Measurements from ENCODE around the gene FRMD6. TPM values are rescaled to one million over a fixed set of nuclear protein-coding genes. Genes with fewer than 3 reads are reported as not detected.

FRMD6 gene
- polyA plus RNA-seq, 4 donors, result 0.45 to 6.2 (median 3.2) TPM

- no peaks in the 10 kb centered on the region for H3K4me1 ChIP-seq (ENCODE audit: control insufficient read depth in 3 of 3, insufficient read depth in 2 of 3, low read depth in 1 of 3, low read length in 2 of 3)
- H3K4me3 ChIP-seq (ENCODE audit: low read depth in 1 of 3, low read length in 3 of 3), result no peak overlapping the region
- H3K9me3 ChIP-seq (ENCODE audit: control insufficient read depth in 2 of 2, insufficient read depth in 1 of 2, low read depth in 1 of 2, low read length in 1 of 2), result no peaks in the 10 kb centered on the region
- no peaks in the 10 kb centered on the region for H3K27me3 ChIP-seq (ENCODE audit: control insufficient read depth in 3 of 3, insufficient read depth in 3 of 3, low read length in 3 of 3)
- WGBS, 3 donors, result 31 to 58% (median 57%) methylated on average over 7 of the region's 7 CpGs
- DNase-seq (peak in 1 of 2 donors; percentile 30), FAIRE-seq (no peak)
- no peak overlapping the region for H3K27ac ChIP-seq (ENCODE audit: low read depth in 1 of 3, low read length in 2 of 3)
- no peaks in the 10 kb centered on the region for H3K36me3 ChIP-seq (ENCODE audit: control insufficient read depth in 3 of 3, insufficient read depth in 2 of 3, low read depth in 1 of 3, low read length in 3 of 3)
Measured at GRCh38 chr14:51638071-51638944, 13.4 kb upstream of the FRMD6 start.

GRCh38 chr14:51639668-51640316, 11.9 kb upstream of the FRMD6 start:
- Histone ChIP-seq H3K9me3 (ENCODE audit: control insufficient read depth in 2 of 2, insufficient read depth in 1 of 2, low read depth in 1 of 2, low read length in 1 of 2) (no peaks in the 10 kb centered on the region), H3K27me3 (ENCODE audit: control insufficient read depth in 3 of 3, insufficient read depth in 3 of 3, low read length in 3 of 3) (no peaks in the 10 kb centered on the region), H3K4me1 (ENCODE audit: control insufficient read depth in 3 of 3, insufficient read depth in 2 of 3, low read depth in 1 of 3, low read length in 2 of 3) (no peaks in the 10 kb centered on the region), H3K36me3 (ENCODE audit: control insufficient read depth in 3 of 3, insufficient read depth in 2 of 3, low read depth in 1 of 3, low read length in 3 of 3) (no peaks in the 10 kb centered on the region), H3K27ac (ENCODE audit: low read depth in 1 of 3, low read length in 2 of 3) (no peak overlapping the region), H3K4me3 (ENCODE audit: low read depth in 1 of 3, low read length in 3 of 3) (no peak overlapping the region)
- 59 to 78% (median 66%) methylated on average over 5 of the region's 5 CpGs for WGBS, 3 donors
- no peak for FAIRE-seq
- no peak for DNase-seq

GRCh38 chr14:51643140-51643539, 8.6 kb upstream of the FRMD6 start:
- Histone ChIP-seq H3K36me3 (ENCODE audit: control insufficient read depth in 3 of 3, insufficient read depth in 2 of 3, low read depth in 1 of 3, low read length in 3 of 3) (no peaks in the 10 kb centered on the region), H3K27me3 (ENCODE audit: control insufficient read depth in 3 of 3, insufficient read depth in 3 of 3, low read length in 3 of 3) (no peaks in the 10 kb centered on the region), H3K9me3 (ENCODE audit: control insufficient read depth in 2 of 2, insufficient read depth in 1 of 2, low read depth in 1 of 2, low read length in 1 of 2) (no peaks in the 10 kb centered on the region), H3K4me3 (ENCODE audit: low read depth in 1 of 3, low read length in 3 of 3) (no peak overlapping the region), H3K27ac (ENCODE audit: low read depth in 1 of 3, low read length in 2 of 3) (no peak overlapping the region), H3K4me1 (ENCODE audit: control insufficient read depth in 3 of 3, insufficient read depth in 2 of 3, low read depth in 1 of 3, low read length in 2 of 3) (no peaks in the 10 kb centered on the region)
- no peak for FAIRE-seq
- 82 to 86% (median 84%) methylated on average over 3 of the region's 3 CpGs for WGBS, 3 donors
- no peak for DNase-seq

GRCh38 chr14:51644217-51644933, 7.3 kb upstream of the FRMD6 start:
- H3K4me1 ChIP-seq (ENCODE audit: control insufficient read depth in 3 of 3, insufficient read depth in 2 of 3, low read depth in 1 of 3, low read length in 2 of 3), result no peaks in the 10 kb centered on the region
- H3K36me3 ChIP-seq (ENCODE audit: control insufficient read depth in 3 of 3, insufficient read depth in 2 of 3, low read depth in 1 of 3, low read length in 3 of 3), result no peaks in the 10 kb centered on the region
- no peak overlapping the region for H3K4me3 ChIP-seq (ENCODE audit: low read depth in 1 of 3, low read length in 3 of 3)
- no peaks in the 10 kb centered on the region for H3K27me3 ChIP-seq (ENCODE audit: control insufficient read depth in 3 of 3, insufficient read depth in 3 of 3, low read length in 3 of 3)
- WGBS, 3 donors, result 80 to 86% (median 86%) methylated on average over 5 of the region's 5 CpGs
- FAIRE-seq, result no peak
- H3K9me3 ChIP-seq (ENCODE audit: control insufficient read depth in 2 of 2, insufficient read depth in 1 of 2, low read depth in 1 of 2, low read length in 1 of 2), result no peaks in the 10 kb centered on the region
- H3K27ac ChIP-seq (ENCODE audit: low read depth in 1 of 3, low read length in 2 of 3), result no peak overlapping the region
- DNase-seq, result no peak

GRCh38 chr14:51648296-51648695, 3.4 kb upstream of the FRMD6 start:
- DNase-seq (no peak), FAIRE-seq (no peak)
- Histone ChIP-seq H3K4me3 (ENCODE audit: low read depth in 1 of 3, low read length in 3 of 3) (no peak overlapping the region), H3K36me3 (ENCODE audit: control insufficient read depth in 3 of 3, insufficient read depth in 2 of 3, low read depth in 1 of 3, low read length in 3 of 3) (no peaks in the 10 kb centered on the region), H3K9me3 (ENCODE audit: control insufficient read depth in 2 of 2, insufficient read depth in 1 of 2, low read depth in 1 of 2, low read length in 1 of 2) (no peaks in the 10 kb centered on the region), H3K27me3 (ENCODE audit: control insufficient read depth in 3 of 3, insufficient read depth in 3 of 3, low read length in 3 of 3) (peaks cover 0 to 2% (median 0%) of the 10 kb centered on the region in 3 donors), H3K4me1 (ENCODE audit: control insufficient read depth in 3 of 3, insufficient read depth in 2 of 3, low read depth in 1 of 3, low read length in 2 of 3) (peaks cover 0 to 9% (median 3%) of the 10 kb centered on the region in 3 donors), H3K27ac (ENCODE audit: low read depth in 1 of 3, low read length in 2 of 3) (no peak overlapping the region)
- WGBS, 3 donors, result 58 to 81% (median 74%) methylated on average over 2 of the region's 2 CpGs

GRCh38 chr14:51650716-51651387, 858 bp upstream of the FRMD6 start:
- no peaks in the 10 kb centered on the region for H3K9me3 ChIP-seq (ENCODE audit: control insufficient read depth in 2 of 2, insufficient read depth in 1 of 2, low read depth in 1 of 2, low read length in 1 of 2)
- peaks cover 0 to 9% (median 3%) of the 10 kb centered on the region in 3 donors for H3K4me1 ChIP-seq (ENCODE audit: control insufficient read depth in 3 of 3, insufficient read depth in 2 of 3, low read depth in 1 of 3, low read length in 2 of 3)
- H3K4me3 ChIP-seq (ENCODE audit: low read depth in 1 of 3, low read length in 3 of 3), result peak overlapping the region; percentile 65 to 96 (median 84)
- no peaks in the 10 kb centered on the region for H3K36me3 ChIP-seq (ENCODE audit: control insufficient read depth in 3 of 3, insufficient read depth in 2 of 3, low read depth in 1 of 3, low read length in 3 of 3)
- no peak for FAIRE-seq
- peak in 1 of 2 donors; percentile 28 for DNase-seq
- WGBS, 3 donors, result 1 to 9% (median 5%) methylated on average over 25 to 30 of the region's 30 CpGs
- peak overlapping the region in 2 of 3 donors; percentile 91 to 100 for H3K27ac ChIP-seq (ENCODE audit: low read depth in 1 of 3, low read length in 2 of 3)
- H3K27me3 ChIP-seq (ENCODE audit: control insufficient read depth in 3 of 3, insufficient read depth in 3 of 3, low read length in 3 of 3), result peaks cover 0 to 2% (median 0%) of the 10 kb centered on the region in 3 donors

GRCh38 chr14:51652168-51653078, 713 bp downstream of the FRMD6 start:
- 1% methylated on average over 62 to 75 of the region's 75 CpGs for WGBS, 3 donors
- FAIRE-seq (no peak), DNase-seq (peak in 1 of 2 donors; percentile 23)
- Histone ChIP-seq H3K27ac (ENCODE audit: low read depth in 1 of 3, low read length in 2 of 3) (peak overlapping the region; percentile 9 to 81 (median 74)), H3K27me3 (ENCODE audit: control insufficient read depth in 3 of 3, insufficient read depth in 3 of 3, low read length in 3 of 3) (peaks cover 0 to 2% (median 0%) of the 10 kb centered on the region in 3 donors), H3K4me1 (ENCODE audit: control insufficient read depth in 3 of 3, insufficient read depth in 2 of 3, low read depth in 1 of 3, low read length in 2 of 3) (peaks cover 0 to 9% (median 3%) of the 10 kb centered on the region in 3 donors), H3K36me3 (ENCODE audit: control insufficient read depth in 3 of 3, insufficient read depth in 2 of 3, low read depth in 1 of 3, low read length in 3 of 3) (no peaks in the 10 kb centered on the region), H3K9me3 (ENCODE audit: control insufficient read depth in 2 of 2, insufficient read depth in 1 of 2, low read depth in 1 of 2, low read length in 1 of 2) (no peaks in the 10 kb centered on the region), H3K4me3 (ENCODE audit: low read depth in 1 of 3, low read length in 3 of 3) (peak overlapping the region; percentile 58 to 84 (median 80))
